T-cell (primary cell): ENCODE data around the gene ELANE. TPM values are rescaled to one million over a fixed set of nuclear protein-coding genes. Genes with fewer than 3 reads are reported as not detected.

Experiments used
- ATAC-seq, 4 experiments: fragments of 200-7000 bp in 3 of 4; fragments of 150-1000 bp in 1 of 4; cut with Tn5 transposase; replicated peaks in 1 of 4; 1 replicate in 3 of 4; 2 replicates in 1 of 4; pipeline ENCODE4 v1.10.0; 2021; ENCODE audit warnings: moderate library complexity in 3 of 4, mild to moderate bottlenecking in 2 of 4, moderate number of reproducible peaks in 1 of 4
- CTCF ChIA-PET, 2 donors: fragments of 300-600 bp; sonication (Branson Sonifier 250); formaldehyde crosslinking; loops; one replicate each; lab custom pipeline; 2022; ENCODE audit warnings: antibody characterized with exemption in 2 of 2; lab: Charles Lee
- POLR2A ChIA-PET, 2 donors: fragments of 300-600 bp; sonication (Branson Sonifier 250); formaldehyde crosslinking; loops; one replicate each; lab custom pipeline; 2022; ENCODE audit warnings: antibody characterized with exemption in 2 of 2; lab: Charles Lee
- DNase-seq, 35 experiments: peaks; one replicate each; pipeline versions ENCODE4 v3.0.0 to v3.0.0-alpha.2; 2013 to 2023
- H3K27ac ChIP-seq: one replicate; pipeline ENCODE4 v1.5.1; 2013; ENCODE audit warnings: low read length
- H3K27me3 ChIP-seq, 2 experiments: replicated peaks in 1 of 2; 1 replicate in 1 of 2; 2 replicates in 1 of 2; pipeline versions ENCODE4 v1.6.1 to v1.7.0; 2013; ENCODE audit warnings: low read length in 1 of 2, mixed read lengths in 1 of 2; ENCODE audit not compliant: control insufficient read depth in 2 of 2, insufficient read depth in 2 of 2; ENCODE audit errors: extremely low read depth in 1 of 2
- H3K36me3 ChIP-seq, 2 donors: 1 replicate in 1 of 2; 2 replicates in 1 of 2; pipeline versions ENCODE4 v1.6.1 to v1.7.0; 2013; ENCODE audit warnings: low read length in 1 of 2; ENCODE audit not compliant: control insufficient read depth in 2 of 2, insufficient read depth in 1 of 2; ENCODE audit errors: extremely low read depth in 1 of 2
- H3K4me1 ChIP-seq, 2 experiments: 1 replicate in 1 of 2; 2 replicates in 1 of 2; pipeline versions ENCODE4 v1.6.1 to v1.7.0; 2013; ENCODE audit warnings: low read length in 2 of 2, mixed read lengths in 1 of 2; ENCODE audit not compliant: insufficient read depth in 2 of 2, control insufficient read depth in 1 of 2; ENCODE audit errors: extremely low read depth in 1 of 2
- H3K4me3 ChIP-seq, 2 donors: 1 replicate in 1 of 2; 2 replicates in 1 of 2; pipeline versions ENCODE4 v1.5.1 to v1.7.0; 2013; ENCODE audit warnings: mild to moderate bottlenecking in 2 of 2, low read length in 1 of 2, moderate library complexity in 1 of 2; ENCODE audit not compliant: control insufficient read depth in 1 of 2; ENCODE audit errors: extremely low read depth in 1 of 2
- H3K9me3 ChIP-seq: 2 replicates; pipeline ENCODE4 v1.7.0; 2013
- H3K27ac Mint-ChIP-seq, 2 donors: one replicate each; pipeline ENCODE4 v1.8.0; 2020 to 2021; ENCODE audit warnings: mild to moderate bottlenecking in 2 of 2, mixed read lengths in 2 of 2
- H3K27me3 Mint-ChIP-seq, 2 donors: one replicate each; pipeline ENCODE4 v1.8.0; 2021 to 2022; ENCODE audit warnings: mixed read lengths in 2 of 2
- H3K36me3 Mint-ChIP-seq: one replicate; pipeline ENCODE4 v1.8.0; 2021; ENCODE audit warnings: mixed read lengths
- H3K4me1 Mint-ChIP-seq, 3 donors: one replicate each; pipeline ENCODE4 v1.8.0; 2020 to 2022; ENCODE audit warnings: mixed read lengths in 3 of 3, mild to moderate bottlenecking in 1 of 3
- H3K4me3 Mint-ChIP-seq, 3 donors: one replicate each; pipeline ENCODE4 v1.8.0; 2020 to 2022; ENCODE audit warnings: mild to moderate bottlenecking in 3 of 3, mixed read lengths in 3 of 3, moderate library complexity in 3 of 3
- H3K9me3 Mint-ChIP-seq, 3 donors: one replicate each; pipeline ENCODE4 v1.8.0; 2020 to 2022; ENCODE audit warnings: mixed read lengths in 3 of 3
- WGBS: methylation state at CpG from one replicate; pipeline ENCODE4 v1.1.5; 2013; ENCODE audit warnings: missing lambda C conversion rate; ENCODE audit not compliant: insufficient coverage; 5-methylcytosine and 5-hydroxymethylcytosine counted together
- total RNA-seq, 35 experiments: library from RNA in 6 of 35; stranded (reverse) in 6 of 35; fragments of 120-200 nt in 1 of 35; gene quantifications; one replicate each; pipeline versions ENCODE4 v1.2.1 to v1.2.4 and lab custom pipeline; 2013 to 2026

Gene ELANE
- total RNA-seq, 5 donors from 2014 or later (not counting 1 experiment from before 2014, with no cell fraction given) = 0.83 TPM; not detected in 4

DNA sequence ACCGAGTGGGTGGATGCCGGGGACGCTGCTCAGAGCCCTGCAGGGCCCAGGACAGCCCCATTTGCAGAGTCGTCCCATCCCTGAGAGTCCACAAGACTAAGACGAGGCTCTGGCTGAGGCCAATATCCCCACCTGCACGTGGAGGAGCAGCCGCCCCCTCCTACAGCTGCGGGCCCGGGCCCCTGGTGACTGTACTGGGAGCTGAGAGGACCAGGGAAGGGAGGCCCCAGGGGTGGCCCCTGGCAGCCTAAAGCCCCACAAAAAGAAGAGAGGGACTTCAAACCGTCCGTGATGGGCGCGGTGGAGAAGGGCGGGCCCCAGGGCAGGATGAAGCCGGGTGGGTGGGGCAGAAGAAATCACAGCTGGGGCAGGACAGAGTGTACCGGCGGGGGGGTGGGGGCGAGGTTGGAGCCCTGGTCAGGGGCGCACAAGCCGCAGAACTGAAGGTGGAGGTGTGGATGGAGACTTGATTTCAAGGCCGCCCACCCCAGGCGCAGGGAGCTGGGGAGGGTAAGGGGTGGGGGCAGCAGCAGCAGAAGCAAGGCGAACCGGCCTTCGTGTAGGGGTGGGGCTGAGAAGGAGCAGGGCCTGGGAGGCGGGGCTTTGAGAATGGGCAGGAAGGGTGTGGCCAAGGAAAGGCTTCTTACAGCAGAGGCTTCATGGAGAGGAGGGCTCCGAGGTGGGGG is 20.3 kb downstream of the ELANE start:
- Mint-ChIP-seq H3K4me1 (peaks cover 10 to 17% (median 16%) of the 10 kb centered on the region in 3 donors), H3K27ac (peak overlapping the region; percentile 89 to 92)
- H3K4me3 ChIP-seq = peak overlapping the region in 1 of 2 donors; percentile 31

GRCh38 chr19:873084-873483 is 21.0 kb downstream of the ELANE start:
- Mint-ChIP-seq H3K27ac (peak overlapping the region in 1 of 2 donors; percentile 65), H3K27me3 (no peaks in the 10 kb centered on the region), H3K4me3 (peak overlapping the region in 1 of 3 donors; percentile 79), H3K9me3 (no peaks in the 10 kb centered on the region), H3K36me3 (peaks cover 12% of the 10 kb centered on the region), H3K4me1 (peaks cover 10 to 15% (median 14%) of the 10 kb centered on the region in 3 donors)
- CTCF ChIA-PET = interaction anchor here in 1 of 2 donors (1.0 to 1.5 kb wide), 2 partner anchors 9 to 20 kb away, joined by 5 to 8 read pairs; partner anchors contain the start of genes MED16 and RNU6-9
- DNase-seq (peak; percentile 59 to 92 (median 80)), ATAC-seq (peak; percentile 74 to 86 (median 82))
- no peak overlapping the region for H3K4me3 ChIP-seq
- H3K4me1 ChIP-seq = peaks cover 2 to 30% of the 10 kb centered on the region in 2 experiments
- H3K9me3 ChIP-seq = no peaks in the 10 kb centered on the region
- 37% methylated on average over 6 of the region's 13 CpGs for WGBS
- H3K27me3 ChIP-seq = no peaks in the 10 kb centered on the region
- H3K27ac ChIP-seq = no peak overlapping the region
- POLR2A ChIA-PET = no interaction called here
- H3K36me3 ChIP-seq = peaks cover 12 to 22% of the 10 kb centered on the region in 2 donors

More for the DNA sequence above, 20.3 kb downstream of the ELANE start:
- H3K9me3 ChIP-seq = no peaks in the 10 kb centered on the region
- H3K36me3 ChIP-seq = peaks cover 12 to 27% of the 10 kb centered on the region in 2 donors
- peak; percentile 70 to 92 (median 84) for DNase-seq
- no peaks in the 10 kb centered on the region for H3K9me3 Mint-ChIP-seq
- peaks cover 2 to 33% of the 10 kb centered on the region in 2 experiments for H3K4me1 ChIP-seq
- peak overlapping the region; percentile 71 to 79 (median 79) for H3K4me3 Mint-ChIP-seq
- peaks cover 14% of the 10 kb centered on the region for H3K36me3 Mint-ChIP-seq
- peak overlapping the region; percentile 65 for H3K27ac ChIP-seq
- POLR2A ChIA-PET = interaction anchor here in 1 of 2 donors (0.7 kb wide), 1 partner anchor 38 kb away, joined by 5 read pairs; no protein-coding TSS in a partner anchor
- CTCF ChIA-PET = interaction anchor here in 1 of 2 donors (1.0 to 1.5 kb wide), 2 partner anchors 9 to 21 kb away, joined by 5 to 8 read pairs; partner anchors contain the start of genes MED16 and RNU6-9
- no peaks in the 10 kb centered on the region for H3K27me3 ChIP-seq
- H3K27me3 Mint-ChIP-seq = no peaks in the 10 kb centered on the region
- WGBS = 43% methylated on average over 15 of the region's 27 CpGs
- peak; percentile 79 to 83 (median 81) for ATAC-seq

- H3K27me3 Mint-ChIP-seq = no peaks in the 10 kb centered on the region
- H3K27ac ChIP-seq = no peak overlapping the region
- CTCF ChIA-PET = interaction anchor here in 1 of 2 donors (1.5 kb wide), 1 partner anchor 20 kb away, joined by 5 read pairs; the partner anchor contains the start of genes MED16 and RNU6-9
These were observed 21.5 kb downstream of the ELANE start for GRCh38 chr19:873561-874041.

DNA sequence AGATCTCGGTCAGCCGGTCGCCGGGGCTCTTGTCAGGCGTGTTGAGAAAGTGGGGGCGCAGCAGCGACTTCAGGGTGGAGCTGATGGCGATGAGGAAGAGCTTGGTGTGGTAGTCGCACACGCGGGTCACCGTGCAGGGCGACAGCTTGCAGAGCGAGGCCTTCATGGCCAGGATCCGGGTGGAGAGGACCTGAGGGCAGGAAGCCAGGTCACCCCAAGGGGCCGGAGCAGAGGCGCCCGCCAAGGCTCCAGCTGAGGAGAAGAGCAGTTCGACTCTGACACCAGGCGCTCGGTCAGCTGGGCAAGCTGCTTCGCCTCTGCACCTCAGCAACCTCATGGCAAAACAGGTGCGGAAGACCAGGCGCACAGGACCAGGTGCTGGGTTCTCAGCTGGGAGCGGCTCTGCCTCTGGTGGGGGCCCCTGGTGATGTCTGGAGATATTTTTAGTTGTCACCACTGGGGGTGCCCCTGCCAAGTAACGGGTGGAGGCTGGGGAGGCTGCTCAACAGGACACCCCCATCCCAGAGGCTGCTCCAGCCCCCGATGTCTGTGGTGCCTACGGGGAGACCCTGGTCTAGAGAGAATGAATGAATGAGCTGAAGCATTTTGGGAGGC is 23.3 kb downstream of the ELANE start:
- no peak for DNase-seq
- no peaks in the 10 kb centered on the region for H3K27me3 Mint-ChIP-seq
- Histone ChIP-seq H3K27ac (no peak overlapping the region), H3K4me3 (no peak overlapping the region), H3K27me3 (no peaks in the 10 kb centered on the region), H3K4me1 (peaks cover 2 to 30% of the 10 kb centered on the region in 2 experiments), H3K36me3 (peaks cover 15 to 18% of the 10 kb centered on the region in 2 donors), H3K9me3 (no peaks in the 10 kb centered on the region)
- H3K27ac Mint-ChIP-seq = peak overlapping the region in 1 of 2 donors; percentile 28
- H3K9me3 Mint-ChIP-seq = no peaks in the 10 kb centered on the region
- POLR2A ChIA-PET = interaction anchor here in 1 of 2 donors (0.6 kb wide), 1 partner anchor 77 kb away, joined by 5 read pairs; no protein-coding TSS in a partner anchor
- H3K4me1 Mint-ChIP-seq = peaks cover 10 to 15% (median 12%) of the 10 kb centered on the region in 3 donors
- no peak overlapping the region for H3K4me3 Mint-ChIP-seq
- WGBS = 100% methylated on average over 21 of the region's 28 CpGs
- peaks cover 15% of the 10 kb centered on the region for H3K36me3 Mint-ChIP-seq
- no peak for ATAC-seq
- CTCF ChIA-PET = interaction anchor here in 1 of 2 donors (0.6 to 1.4 kb wide), 2 partner anchors 12 to 51 kb away, joined by 3 to 4 read pairs; no protein-coding TSS in a partner anchor

More at GRCh38 chr19:873561-874041, 21.5 kb downstream of the ELANE start:
- POLR2A ChIA-PET = interaction anchor here in 1 of 2 donors (0.6 kb wide), 1 partner anchor 37 kb away, joined by 4 read pairs; no protein-coding TSS in a partner anchor
- Histone ChIP-seq H3K4me1 (peaks cover 2 to 30% of the 10 kb centered on the region in 2 experiments), H3K27me3 (no peaks in the 10 kb centered on the region), H3K36me3 (peaks cover 12 to 21% of the 10 kb centered on the region in 2 donors), H3K9me3 (no peaks in the 10 kb centered on the region), H3K4me3 (no peak overlapping the region)
- 98% methylated on average over 22 of the region's 22 CpGs for WGBS
- H3K4me3 Mint-ChIP-seq = no peak overlapping the region
- no peak overlapping the region for H3K27ac Mint-ChIP-seq
- H3K4me1 Mint-ChIP-seq = peaks cover 10 to 15% (median 14%) of the 10 kb centered on the region in 3 donors
- H3K36me3 Mint-ChIP-seq = peaks cover 12% of the 10 kb centered on the region
- DNase-seq (no peak), ATAC-seq (no peak)
- no peaks in the 10 kb centered on the region for H3K9me3 Mint-ChIP-seq

DNA sequence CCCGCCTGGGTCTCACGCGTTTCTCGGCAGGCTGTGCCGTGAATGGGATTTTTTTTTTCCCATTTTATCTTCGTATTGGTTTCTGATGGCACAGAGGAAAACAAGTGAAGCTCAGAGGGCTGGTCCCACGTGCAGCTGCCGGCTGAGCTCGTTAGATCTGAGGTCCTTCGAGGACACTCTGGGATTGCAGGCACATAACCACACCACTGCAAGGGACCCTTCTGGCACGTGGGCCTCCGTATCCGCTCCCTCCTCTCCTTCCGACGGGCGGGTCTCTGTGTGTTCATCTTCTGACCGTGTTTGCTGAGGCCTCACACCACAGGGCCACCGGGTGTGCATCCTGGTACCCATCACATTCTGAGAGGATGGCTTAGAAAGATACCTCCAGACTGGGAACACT is 24.0 kb downstream of the ELANE start:
- Mint-ChIP-seq H3K36me3 (peaks cover 14% of the 10 kb centered on the region), H3K27ac (no peak overlapping the region), H3K4me1 (peaks cover 10 to 15% (median 12%) of the 10 kb centered on the region in 3 donors), H3K27me3 (no peaks in the 10 kb centered on the region), H3K4me3 (no peak overlapping the region), H3K9me3 (no peaks in the 10 kb centered on the region)
- 90% methylated on average over 8 of the region's 18 CpGs for WGBS
- no peak for DNase-seq
- Histone ChIP-seq H3K27ac (no peak overlapping the region), H3K4me1 (peaks cover 2 to 30% of the 10 kb centered on the region in 2 experiments), H3K36me3 (peaks cover 15 to 20% of the 10 kb centered on the region in 2 donors), H3K4me3 (no peak overlapping the region), H3K27me3 (no peaks in the 10 kb centered on the region), H3K9me3 (no peaks in the 10 kb centered on the region)
- CTCF ChIA-PET = interaction anchor here in 1 of 2 donors (1.4 kb wide), 1 partner anchor 13 kb away, joined by 3 read pairs; no protein-coding TSS in a partner anchor
- no peak for ATAC-seq
- POLR2A ChIA-PET = no interaction called here
